GM23338 (cell line): ENCODE measurements around the gene NUP205. TPM values are rescaled to one million over a fixed set of nuclear protein-coding genes. Genes with fewer than 3 reads are reported as not detected.

Source experiments
- ATAC-seq: fragments of 200-7000 bp; cut with Tn5 transposase; 3 replicates; pipeline ENCODE4 v1.9.1; 2020
- DNase-seq: peaks from one replicate; pipeline ENCODE4 v3.0.0-alpha.2; 2015; ENCODE audit warnings: low spot score
- H2AFZ ChIP-seq: fragments of 200-600 bp; sonication (generic); 2 replicates; pipeline ENCODE4 v1.8.0; 2016; ENCODE audit warnings: antibody characterized with exemption, mild to moderate bottlenecking, moderate library complexity
- H3F3A ChIP-seq: fragments of 200-600 bp; sonication (generic); replicated peaks from 2 replicates; pipeline ENCODE4 v1.8.0; 2017; ENCODE audit warnings: antibody characterized with exemption, mixed run types, low read depth
- H3K27ac ChIP-seq: fragments of 200-600 bp; sonication (generic); 2 replicates; pipeline ENCODE4 v1.6.1; 2016; ENCODE audit warnings: low read depth
- H3K27me3 ChIP-seq: fragments of 200-600 bp; sonication (generic); 2 replicates; pipeline ENCODE4 v1.8.0; 2016; ENCODE audit warnings: mild to moderate bottlenecking, mixed run types, moderate library complexity; ENCODE audit not compliant: insufficient read depth
- H3K36me3 ChIP-seq: fragments of 200-600 bp; sonication (generic); 2 replicates; pipeline ENCODE4 v1.8.0; 2016; ENCODE audit warnings: mild to moderate bottlenecking; ENCODE audit not compliant: insufficient read depth
- H3K4me1 ChIP-seq: fragments of 200-600 bp; sonication (generic); 2 replicates; pipeline ENCODE4 v1.8.0; 2016; ENCODE audit warnings: mild to moderate bottlenecking, moderate library complexity; ENCODE audit not compliant: insufficient read depth
- H3K4me2 ChIP-seq: fragments of 200-600 bp; sonication (generic); 2 replicates; pipeline ENCODE4 v1.7.1; 2017; ENCODE audit warnings: mixed run types
- H3K4me3 ChIP-seq: fragments of 200-600 bp; sonication (generic); 2 replicates; pipeline ENCODE4 v1.6.1; 2016; ENCODE audit warnings: mixed run types
- H3K79me2 ChIP-seq: fragments of 200-600 bp; sonication (generic); replicated peaks from 2 replicates; pipeline ENCODE4 v1.8.0; 2017; ENCODE audit warnings: mild to moderate bottlenecking; ENCODE audit not compliant: insufficient read depth
- H3K9me2 ChIP-seq: fragments of 200-600 bp; sonication (generic); 2 replicates; pipeline ENCODE4 v1.8.0; 2017; ENCODE audit not compliant: insufficient read depth
- H4K20me1 ChIP-seq: fragments of 200-600 bp; sonication (generic); replicated peaks from 2 replicates; pipeline ENCODE4 v1.8.0; 2017; ENCODE audit warnings: mild to moderate bottlenecking; ENCODE audit not compliant: insufficient read depth
- H3K27ac Mint-ChIP-seq: 2 replicates; pipeline ENCODE4 v1.8.0; 2020; ENCODE audit warnings: inconsistent platforms, mild to moderate bottlenecking, moderate library complexity, mixed read lengths
- H3K27me3 Mint-ChIP-seq: 3 replicates; pipeline ENCODE4 v1.8.0; 2022; ENCODE audit warnings: low read depth, mild to moderate bottlenecking, moderate library complexity, mixed read lengths, inconsistent platforms; ENCODE audit not compliant: insufficient read depth, poor library complexity
- H3K36me3 Mint-ChIP-seq: 3 replicates; pipeline ENCODE4 v1.8.0; 2021; ENCODE audit warnings: low read depth, mild to moderate bottlenecking, inconsistent platforms, moderate library complexity, mixed read lengths
- H3K4me1 Mint-ChIP-seq: 3 replicates; pipeline ENCODE4 v1.8.0; 2020; ENCODE audit warnings: mild to moderate bottlenecking, inconsistent platforms, mixed read lengths
- H3K4me3 Mint-ChIP-seq: 3 replicates; pipeline ENCODE4 v1.8.0; 2021; ENCODE audit warnings: moderate library complexity, mild to moderate bottlenecking, inconsistent platforms, mixed read lengths
- H3K9me3 Mint-ChIP-seq: 3 replicates; pipeline ENCODE4 v1.8.0; 2020; ENCODE audit warnings: moderate library complexity, mild to moderate bottlenecking, inconsistent platforms, mixed read lengths
- CREB1 ChIP-seq: fragments of 250-450 bp; sonication (Bioruptor Pico); IDR thresholded peaks from 2 replicates; pipeline ENCODE4 v1.5.0; 2020; ENCODE audit warnings: low read depth, mild to moderate bottlenecking, moderate library complexity
- NANOG ChIP-seq: IDR thresholded peaks from 2 replicates; pipeline ENCODE4 v1.6.1; 2016; ENCODE audit warnings: antibody characterized with exemption, borderline replicate concordance
- POLR2AphosphoS5 ChIP-seq: IDR thresholded peaks from 2 replicates; pipeline ENCODE4 v1.6.1; 2016; ENCODE audit warnings: antibody characterized with exemption, low read depth
- STAT1 ChIP-seq: IDR thresholded peaks from one replicate; pipeline ENCODE4 v1.6.1; 2016; ENCODE audit warnings: antibody characterized with exemption; ENCODE audit not compliant: unreplicated experiment
- polyA plus RNA-seq: library from polyadenylated mRNA; unstranded; fragments of >200 nt; fragmentation: Nextera tagmentation; extraction: Ambion mirVana; gene quantifications from 2 replicates; pipeline ENCODE4 v1.2.1, GENCODE V29; 2016
- total RNA-seq: library from RNA; depleted of rRNA; stranded (reverse); fragments of >200 nt; shearing (Covaris generic); gene quantifications from 2 replicates; pipeline ENCODE4 v1.2.3, GENCODE V29; 2014
- TF ChIP-seq, protein P1 (sequence below): IDR thresholded peaks from one replicate; pipeline ENCODE4 v1.6.1; 2018; ENCODE audit warnings: antibody characterized with exemption; ENCODE audit not compliant: unreplicated experiment

Gene NUP205
- total and polyA plus RNA-seq, 2 experiments from 2014 or later = 150 to 212 TPM

DNA sequence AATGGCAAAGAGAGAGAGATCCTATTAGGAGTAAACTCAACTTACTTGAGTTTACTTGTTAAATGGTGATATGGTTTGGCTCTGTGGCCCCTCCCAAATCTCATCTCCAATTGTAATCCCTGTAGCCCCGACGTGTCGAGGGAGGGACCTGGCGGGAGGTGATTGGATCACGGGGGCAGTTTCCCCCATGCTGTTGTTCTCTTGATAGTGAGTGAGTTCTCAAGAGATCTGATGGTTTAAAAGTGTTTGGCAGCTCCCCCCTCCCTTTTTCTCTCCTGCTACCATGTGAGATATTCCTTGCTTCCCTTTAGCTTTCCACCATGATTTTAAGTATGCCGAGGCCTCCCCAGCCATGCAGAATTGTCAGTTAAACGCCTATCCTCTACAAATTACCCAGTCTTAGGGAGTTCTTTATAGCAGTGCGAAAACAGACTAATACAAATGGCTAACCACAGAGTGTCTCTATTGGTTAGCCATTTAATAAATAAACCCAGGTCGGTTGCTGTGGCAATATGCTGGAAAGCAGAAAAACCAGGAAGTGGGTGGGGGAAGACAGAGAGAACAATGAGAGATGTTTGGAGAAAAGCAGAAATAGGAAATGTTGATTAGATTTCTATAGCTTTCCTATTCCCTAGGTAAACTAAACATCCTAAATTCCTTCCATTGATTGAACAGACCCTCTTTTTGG, 101.6 kb downstream of the NUP205 start:
- no peak for DNase-seq

DNA sequence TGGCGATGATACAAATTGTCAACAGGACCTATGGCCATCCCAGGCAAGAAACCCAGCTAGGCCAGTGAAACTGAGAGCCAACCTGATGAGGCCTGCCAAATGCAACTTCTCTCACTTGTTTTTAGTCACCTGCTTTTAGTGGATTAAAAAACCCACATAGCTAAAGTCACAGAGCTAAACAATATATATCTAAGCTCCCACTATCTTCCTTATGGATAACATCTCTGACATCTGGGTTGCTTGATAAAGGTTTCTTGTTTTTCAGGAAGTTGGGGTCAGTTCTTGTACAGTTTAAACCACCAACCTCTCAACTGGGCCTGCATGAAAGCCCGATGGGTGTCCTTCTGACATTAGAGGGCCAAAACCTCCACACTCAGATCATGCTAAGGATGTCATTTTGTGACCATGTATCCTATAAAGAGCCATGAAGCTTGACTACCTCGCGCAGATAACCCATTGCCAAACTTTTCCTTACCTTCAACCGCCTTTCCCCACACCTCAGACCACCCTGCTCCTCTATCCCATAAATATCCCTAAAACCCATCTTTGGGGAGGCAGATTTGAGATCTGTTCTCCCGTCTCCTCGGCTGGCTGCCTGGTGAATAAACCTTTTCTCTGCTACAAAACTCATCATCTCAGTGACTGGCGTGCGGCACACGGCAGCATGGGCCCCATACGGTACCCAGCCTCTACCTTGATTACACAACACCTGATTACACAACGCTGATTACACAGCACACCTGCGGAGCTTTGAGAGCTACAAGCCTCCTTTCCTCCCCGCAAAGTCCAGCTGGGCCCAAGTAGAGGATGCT, 103.8 kb downstream of the NUP205 start:
- Histone ChIP-seq H3K27me3 (no peaks in the 10 kb centered on the region), H4K20me1 (no peaks in the 10 kb centered on the region), H2AFZ (peak overlapping the region; percentile 96), H3K79me2 (peaks cover 41% of the 10 kb centered on the region), H3K4me3 (peak overlapping the region; percentile 97), H3K36me3 (no peaks in the 10 kb centered on the region), H3K4me2 (peak overlapping the region; percentile 91), H3K9me2 (no peaks in the 10 kb centered on the region), H3F3A (peaks cover 13% of the 10 kb centered on the region; the same call in 1 of the 2 replicates), H3K27ac (peak overlapping the region; percentile 88), H3K4me1 (peaks cover 14% of the 10 kb centered on the region)
- ATAC-seq = peak; percentile 33
- no peak for DNase-seq
- peaks cover 6% of the 10 kb centered on the region for H3K27me3 Mint-ChIP-seq
- H3K27ac Mint-ChIP-seq = peak overlapping the region; percentile 36
- peaks cover 8% of the 10 kb centered on the region; the same call in 2 of the 3 replicates for H3K36me3 Mint-ChIP-seq
- peak overlapping the region; percentile 98 for H3K4me3 Mint-ChIP-seq
- H3K4me1 Mint-ChIP-seq = peaks cover 13% of the 10 kb centered on the region; the same call in 2 of the 3 replicates
- TF ChIP-seq STAT1 (no peak), NANOG (no peak)
- TF ChIP-seq, protein P1, sequence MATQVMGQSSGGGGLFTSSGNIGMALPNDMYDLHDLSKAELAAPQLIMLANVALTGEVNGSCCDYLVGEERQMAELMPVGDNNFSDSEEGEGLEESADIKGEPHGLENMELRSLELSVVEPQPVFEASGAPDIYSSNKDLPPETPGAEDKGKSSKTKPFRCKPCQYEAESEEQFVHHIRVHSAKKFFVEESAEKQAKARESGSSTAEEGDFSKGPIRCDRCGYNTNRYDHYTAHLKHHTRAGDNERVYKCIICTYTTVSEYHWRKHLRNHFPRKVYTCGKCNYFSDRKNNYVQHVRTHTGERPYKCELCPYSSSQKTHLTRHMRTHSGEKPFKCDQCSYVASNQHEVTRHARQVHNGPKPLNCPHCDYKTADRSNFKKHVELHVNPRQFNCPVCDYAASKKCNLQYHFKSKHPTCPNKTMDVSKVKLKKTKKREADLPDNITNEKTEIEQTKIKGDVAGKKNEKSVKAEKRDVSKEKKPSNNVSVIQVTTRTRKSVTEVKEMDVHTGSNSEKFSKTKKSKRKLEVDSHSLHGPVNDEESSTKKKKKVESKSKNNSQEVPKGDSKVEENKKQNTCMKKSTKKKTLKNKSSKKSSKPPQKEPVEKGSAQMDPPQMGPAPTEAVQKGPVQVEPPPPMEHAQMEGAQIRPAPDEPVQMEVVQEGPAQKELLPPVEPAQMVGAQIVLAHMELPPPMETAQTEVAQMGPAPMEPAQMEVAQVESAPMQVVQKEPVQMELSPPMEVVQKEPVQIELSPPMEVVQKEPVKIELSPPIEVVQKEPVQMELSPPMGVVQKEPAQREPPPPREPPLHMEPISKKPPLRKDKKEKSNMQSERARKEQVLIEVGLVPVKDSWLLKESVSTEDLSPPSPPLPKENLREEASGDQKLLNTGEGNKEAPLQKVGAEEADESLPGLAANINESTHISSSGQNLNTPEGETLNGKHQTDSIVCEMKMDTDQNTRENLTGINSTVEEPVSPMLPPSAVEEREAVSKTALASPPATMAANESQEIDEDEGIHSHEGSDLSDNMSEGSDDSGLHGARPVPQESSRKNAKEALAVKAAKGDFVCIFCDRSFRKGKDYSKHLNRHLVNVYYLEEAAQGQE = no peak
- H3K9me3 Mint-ChIP-seq = no peaks in the 10 kb centered on the region; the same call in 2 of the 3 replicates

More for the DNA sequence above, 101.6 kb downstream of the NUP205 start:
- no peak for ATAC-seq
- H2AFZ ChIP-seq = peak overlapping the region; percentile 65; the same call in 1 of the 2 replicates
- Mint-ChIP-seq H3K27me3 (peaks cover 2% of the 10 kb centered on the region), H3K36me3 (0 out of 3 replicates have a peak, but pooled peaks cover 2% of the 10 kb centered on the region), H3K4me1 (peaks cover 13% of the 10 kb centered on the region; the same call in 2 of the 3 replicates), H3K4me3 (no peak overlapping the region), H3K27ac (no peak overlapping the region), H3K9me3 (no peaks in the 10 kb centered on the region; the same call in 2 of the 3 replicates)
- no peaks in the 10 kb centered on the region for H3K9me2 ChIP-seq
- peaks cover 5% of the 10 kb centered on the region; the same call in 1 of the 2 replicates for H3F3A ChIP-seq
- H3K36me3 ChIP-seq = no peaks in the 10 kb centered on the region
- no peak for TF ChIP-seq CREB1
- no peak for TF ChIP-seq POLR2AphosphoS5
- TF ChIP-seq, protein P1 = no peak
- peaks cover 14% of the 10 kb centered on the region for H3K4me1 ChIP-seq
- peaks cover 19% of the 10 kb centered on the region for H3K79me2 ChIP-seq
- no peaks in the 10 kb centered on the region for H4K20me1 ChIP-seq
- H3K27me3 ChIP-seq = no peaks in the 10 kb centered on the region
- H3K4me3 ChIP-seq = no peak overlapping the region
- H3K27ac ChIP-seq = no peak overlapping the region
- no peak overlapping the region for H3K4me2 ChIP-seq
